Measurements from ENCODE around the gene IFNL4. TPM values are rescaled to one million over a fixed set of nuclear protein-coding genes. Genes with fewer than 3 reads are reported as not detected.

IFNL4 gene
- polyA plus RNA-seq, 4 donors, result 0.03 TPM; not detected in 3

DNA sequence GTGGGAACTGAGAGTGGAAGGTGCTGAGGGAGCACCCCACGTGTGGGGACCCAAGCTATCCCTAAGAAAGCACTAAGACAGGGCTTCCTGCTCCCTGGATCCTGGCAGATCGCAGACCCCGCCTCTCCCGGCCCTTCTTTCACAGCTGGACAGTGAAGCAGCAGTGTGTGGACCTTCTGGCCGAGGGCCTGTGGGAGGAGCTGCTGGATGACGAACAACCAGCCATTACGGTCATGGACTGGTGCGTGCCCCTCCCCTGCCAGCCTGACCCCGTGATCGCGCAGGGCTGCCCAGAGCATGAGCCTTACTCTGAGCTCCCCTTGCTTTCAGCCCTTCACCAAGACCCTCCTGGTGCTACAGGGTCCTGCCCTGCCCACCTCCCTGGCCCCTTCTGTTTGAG lies 49.6 kb downstream of the IFNL4 start:
- no peak overlapping the region for H3K4me3 ChIP-seq (ENCODE audit: low read depth in 1 of 3, low read length in 3 of 3)
- H3K27me3 ChIP-seq (ENCODE audit: control insufficient read depth in 3 of 3, insufficient read depth in 3 of 3, low read length in 3 of 3), result peaks cover 3 to 79% (median 37%) of the 10 kb centered on the region in 3 donors
- 36 to 45% (median 39%) methylated on average over 10 to 11 of the region's 11 CpGs for WGBS, 3 donors
- no peak overlapping the region for H3K27ac ChIP-seq (ENCODE audit: low read depth in 1 of 3, low read length in 2 of 3)
- DNase-seq, result no peak
- H3K36me3 ChIP-seq (ENCODE audit: control insufficient read depth in 3 of 3, insufficient read depth in 2 of 3, low read depth in 1 of 3, low read length in 3 of 3), result no peaks in the 10 kb centered on the region
- peaks cover 0 to 8% (median 0%) of the 10 kb centered on the region in 3 donors for H3K4me1 ChIP-seq (ENCODE audit: control insufficient read depth in 3 of 3, insufficient read depth in 2 of 3, low read depth in 1 of 3, low read length in 2 of 3)
- FAIRE-seq, result no peak
- no peaks in the 10 kb centered on the region for H3K9me3 ChIP-seq (ENCODE audit: control insufficient read depth in 2 of 2, insufficient read depth in 1 of 2, low read depth in 1 of 2, low read length in 1 of 2)

- no peak overlapping the region for H3K4me3 ChIP-seq (ENCODE audit: low read depth in 1 of 3, low read length in 3 of 3)
- no peak for DNase-seq
- peaks cover 3 to 66% (median 27%) of the 10 kb centered on the region in 3 donors for H3K27me3 ChIP-seq (ENCODE audit: control insufficient read depth in 3 of 3, insufficient read depth in 3 of 3, low read length in 3 of 3)
- H3K9me3 ChIP-seq (ENCODE audit: control insufficient read depth in 2 of 2, insufficient read depth in 1 of 2, low read depth in 1 of 2, low read length in 1 of 2), result no peaks in the 10 kb centered on the region
- 20 to 58% (median 30%) methylated on average over 5 of the region's 5 CpGs for WGBS, 3 donors
- no peaks in the 10 kb centered on the region for H3K36me3 ChIP-seq (ENCODE audit: control insufficient read depth in 3 of 3, insufficient read depth in 2 of 3, low read depth in 1 of 3, low read length in 3 of 3)
- FAIRE-seq, result no peak
- H3K4me1 ChIP-seq (ENCODE audit: control insufficient read depth in 3 of 3, insufficient read depth in 2 of 3, low read depth in 1 of 3, low read length in 2 of 3), result peaks cover 0 to 9% (median 0%) of the 10 kb centered on the region in 3 donors
- no peak overlapping the region for H3K27ac ChIP-seq (ENCODE audit: low read depth in 1 of 3, low read length in 2 of 3)
Measured at GRCh38 chr19:39197808-39198207, 50.8 kb downstream of the IFNL4 start.

GRCh38 chr19:39196860-39197562 lies 51.6 kb downstream of the IFNL4 start, which contains the start of gene NCCRP1:
NCCRP1 (plus strand) TSS chr19:39196964; CDS start chr19:39196983, 19 bp downstream.
- Histone ChIP-seq H3K36me3 (ENCODE audit: control insufficient read depth in 3 of 3, insufficient read depth in 2 of 3, low read depth in 1 of 3, low read length in 3 of 3) (no peaks in the 10 kb centered on the region), H3K9me3 (ENCODE audit: control insufficient read depth in 2 of 2, insufficient read depth in 1 of 2, low read depth in 1 of 2, low read length in 1 of 2) (no peaks in the 10 kb centered on the region), H3K27me3 (ENCODE audit: control insufficient read depth in 3 of 3, insufficient read depth in 3 of 3, low read length in 3 of 3) (peaks cover 0 to 61% (median 27%) of the 10 kb centered on the region in 3 donors), H3K4me3 (ENCODE audit: low read depth in 1 of 3, low read length in 3 of 3) (peak within 1 kb of the TSS in 1 of 3 donors; percentile 12), H3K4me1 (ENCODE audit: control insufficient read depth in 3 of 3, insufficient read depth in 2 of 3, low read depth in 1 of 3, low read length in 2 of 3) (peaks cover 0 to 9% (median 0%) of the 10 kb centered on the region in 3 donors), H3K27ac (ENCODE audit: low read depth in 1 of 3, low read length in 2 of 3) (no peak within 1 kb of the TSS)
- WGBS, 3 donors, result 3 to 7% (median 3%) methylated on average over 20 to 51 of the region's 51 CpGs
- peak in 1 of 2 donors; percentile 23 for DNase-seq
- no peak for FAIRE-seq

DNA sequence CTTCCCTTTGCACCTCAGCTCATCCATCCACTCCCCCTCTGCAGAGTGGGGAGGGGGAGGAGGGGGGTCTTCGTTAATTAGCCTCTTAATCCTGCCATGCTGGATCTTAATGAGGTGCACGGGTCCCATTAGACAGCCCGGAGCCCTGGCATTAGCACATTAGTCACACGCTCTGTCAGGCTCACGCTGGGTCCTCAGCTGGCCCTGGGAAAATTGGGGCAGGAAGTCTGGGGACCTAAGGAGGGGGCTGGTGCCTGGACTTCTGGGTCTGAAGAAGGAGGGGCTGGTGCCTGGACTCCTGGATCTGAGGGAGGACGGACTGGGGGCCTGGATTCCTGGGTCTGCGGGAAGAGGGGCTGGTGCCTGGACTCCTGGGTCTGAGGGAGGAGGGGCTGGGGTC lies 52.3 kb downstream of the IFNL4 start:
- Histone ChIP-seq H3K27me3 (ENCODE audit: control insufficient read depth in 3 of 3, insufficient read depth in 3 of 3, low read length in 3 of 3) (peaks cover 0 to 55% (median 27%) of the 10 kb centered on the region in 3 donors), H3K27ac (ENCODE audit: low read depth in 1 of 3, low read length in 2 of 3) (no peak overlapping the region), H3K4me3 (ENCODE audit: low read depth in 1 of 3, low read length in 3 of 3) (no peak overlapping the region), H3K4me1 (ENCODE audit: control insufficient read depth in 3 of 3, insufficient read depth in 2 of 3, low read depth in 1 of 3, low read length in 2 of 3) (peaks cover 0 to 9% (median 0%) of the 10 kb centered on the region in 3 donors), H3K36me3 (ENCODE audit: control insufficient read depth in 3 of 3, insufficient read depth in 2 of 3, low read depth in 1 of 3, low read length in 3 of 3) (no peaks in the 10 kb centered on the region), H3K9me3 (ENCODE audit: control insufficient read depth in 2 of 2, insufficient read depth in 1 of 2, low read depth in 1 of 2, low read length in 1 of 2) (no peaks in the 10 kb centered on the region)
- WGBS, 3 donors, result 29 to 34% (median 32%) methylated on average over 7 of the region's 7 CpGs
- FAIRE-seq (no peak), DNase-seq (no peak)

Other genes with a start within 250 kb of the IFNL4 start
- 10 to 100 TPM in 1 of 4 donors, 1 to 10 TPM in 3; 1.9 to 16.6 (median 4.1) TPM for gene FBXO27, start 216.3 kb downstream of the IFNL4 start, polyA plus RNA-seq
- gene ACP7, start 164.5 kb downstream of the IFNL4 start, polyA plus RNA-seq, result 1 to 10 TPM in 1 of 4 donors, under 1 TPM in 1, not detected in 2; 0.01 to 2.9 TPM
- 10 to 100 TPM; 34.6 to 73.4 (median 54.2) TPM for gene PAK4, start 123.1 kb downstream of the IFNL4 start, polyA plus RNA-seq
- gene NCCRP1, start 51.9 kb downstream of the IFNL4 start, polyA plus RNA-seq, result 1 to 10 TPM in 1 of 4 donors, under 1 TPM in 2, not detected in 1; 0.13 to 1.2 (median 0.45) TPM
- gene SYCN, start 44.6 kb downstream of the IFNL4 start, polyA plus RNA-seq, result 1 to 10 TPM in 1 of 4 donors, not detected in 3; 2.7 TPM
- not detected for gene IFNL3, start 3.9 kb downstream of the IFNL4 start, polyA plus RNA-seq
- gene IFNL2, start 19.5 kb upstream of the IFNL4 start, polyA plus RNA-seq, result not detected
- gene IFNL1, start 47.6 kb upstream of the IFNL4 start, polyA plus RNA-seq, result not detected
- under 1 TPM in 3 of 4 donors, not detected in 1; 0.27 to 0.76 (median 0.71) TPM for gene LRFN1, start 72.0 kb upstream of the IFNL4 start, polyA plus RNA-seq
- 10 to 100 TPM in 3 of 4 donors, 1 to 10 TPM in 1; 8.1 to 46.2 (median 30.1) TPM for gene GMFG, start 87.2 kb upstream of the IFNL4 start, polyA plus RNA-seq
- 10 to 100 TPM; 37.8 to 94.4 (median 56.8) TPM for gene SAMD4B, start 93.6 kb upstream of the IFNL4 start, polyA plus RNA-seq
- 10 to 100 TPM; 32.9 to 42.7 (median 37.9) TPM for gene PAF1, start 142.2 kb upstream of the IFNL4 start, polyA plus RNA-seq
- 10 to 100 TPM; 20.3 to 29.3 (median 23.7) TPM for gene MED29, start 142.5 kb upstream of the IFNL4 start, polyA plus RNA-seq
- 100 to 1,000 TPM; 104 to 365 (median 195) TPM for gene ZFP36, start 158.0 kb upstream of the IFNL4 start, polyA plus RNA-seq
- gene PLEKHG2, start 163.8 kb upstream of the IFNL4 start, polyA plus RNA-seq, result 10 to 100 TPM in 1 of 4 donors, 1 to 10 TPM in 3; 1.9 to 13.2 (median 6.3) TPM
- gene RPS16, start 187.1 kb upstream of the IFNL4 start, polyA plus RNA-seq, result 1,000 to 10,000 TPM; 1,341 to 3,643 (median 2,485) TPM
- 100 to 1,000 TPM in 3 of 4 donors, 10 to 100 TPM in 1; 95.5 to 283 (median 163) TPM for gene SUPT5H, start 196.7 kb upstream of the IFNL4 start, polyA plus RNA-seq
- gene TIMM50, start 232.0 kb upstream of the IFNL4 start, polyA plus RNA-seq, result 10 to 100 TPM; 33.8 to 62.2 (median 48.4) TPM